Activated T-helper 2 cell treated with anti-CD3 and anti-CD28 coated beads, Interferon-gamma antibody, Interleukin-2, Interleukin-4, amounts not matched to agents 10 μg/mL and 5 μg/mL and 100 μg/mL, durations not matched to agents 14 hours and 24 hours and 36 hours (primary cell): ENCODE measurements around the gene GFY. TPM values are rescaled to one million over a fixed set of nuclear protein-coding genes. Genes with fewer than 3 reads are reported as not detected.
"Not testable (repeated sequence)": the region's sequence is repeated elsewhere in the genome, so short reads cannot be mapped to it uniquely, and the experiment has no call there.

Source experiments
- DNase-seq: peaks from one replicate; pipeline ENCODE4 v3.0.0; 2021; ENCODE audit warnings: low spot score
- H3K27ac Mint-ChIP-seq: one replicate; pipeline ENCODE4 v1.8.0; 2021; ENCODE audit warnings: mixed read lengths
- H3K27me3 Mint-ChIP-seq: one replicate; pipeline ENCODE4 v1.8.0; 2021; ENCODE audit warnings: low read depth, mixed read lengths
- H3K36me3 Mint-ChIP-seq: one replicate; pipeline ENCODE4 v1.8.0; 2021; ENCODE audit warnings: low read depth, mixed read lengths
- H3K4me1 Mint-ChIP-seq: one replicate; pipeline ENCODE4 v1.8.0; 2021; ENCODE audit warnings: low read depth, mixed read lengths
- H3K4me3 Mint-ChIP-seq: one replicate; pipeline ENCODE4 v1.8.0; 2021; ENCODE audit warnings: low read depth, mild to moderate bottlenecking, moderate library complexity, mixed read lengths
- H3K9me3 Mint-ChIP-seq: one replicate; pipeline ENCODE4 v1.8.0; 2021; ENCODE audit warnings: mixed read lengths
- intact Hi-C: fragments of 100-400 bp; cut with micrococcal nuclease; formaldehyde crosslinking; loops from one replicate; pipeline ENCODE4 v1.15.1; 2023
- total RNA-seq: library from RNA; stranded (reverse); gene quantifications from 2 replicates; pipeline ENCODE4 v1.2.3, GENCODE V29; 2022

Gene GFY
- total RNA-seq, 1 donor from 2014 or later, result not detected

- intact Hi-C loops, result no loop called here
- H3K36me3 Mint-ChIP-seq, result peaks cover 57% of the 10 kb centered on the region
- no peaks in the 10 kb centered on the region for H3K9me3 Mint-ChIP-seq
- H3K4me1 Mint-ChIP-seq, result peaks cover 35% of the 10 kb centered on the region
- DNase-seq, result no peak
- no peak overlapping the region for H3K4me3 Mint-ChIP-seq
- no peak overlapping the region for H3K27ac Mint-ChIP-seq
- peaks cover under 1% of the 10 kb centered on the region for H3K27me3 Mint-ChIP-seq
Measured at GRCh38 chr19:49447485-49448431, 22.6 kb downstream of the GFY start.

GRCh38 chr19:49448432-49448786 lies 23.2 kb downstream of the GFY start:
- H3K27ac Mint-ChIP-seq, result peak overlapping the region; percentile 5
- DNase-seq, result no peak
- no peaks in the 10 kb centered on the region for H3K27me3 Mint-ChIP-seq
- no peaks in the 10 kb centered on the region for H3K9me3 Mint-ChIP-seq
- H3K4me1 Mint-ChIP-seq, result peaks cover 38% of the 10 kb centered on the region
- peaks cover 57% of the 10 kb centered on the region for H3K36me3 Mint-ChIP-seq
- H3K4me3 Mint-ChIP-seq, result peak overlapping the region; percentile 46
- intact Hi-C loops, result no loop called here

GRCh38 chr19:49450405-49450804 lies 25.2 kb downstream of the GFY start:
- Mint-ChIP-seq H3K27ac (peak overlapping the region; percentile 100), H3K36me3 (peaks cover 52% of the 10 kb centered on the region), H3K27me3 (no peaks in the 10 kb centered on the region), H3K4me3 (peak overlapping the region; percentile 96), H3K4me1 (peaks cover 29% of the 10 kb centered on the region), H3K9me3 (no peaks in the 10 kb centered on the region)
- no peak for DNase-seq
- intact Hi-C loops, result loop anchor here (5.0 kb wide), 1 partner anchor 47 kb away; the partner anchor contains the start of gene RPS11

GRCh38 chr19:49451430-49452181 lies 26.4 kb downstream of the GFY start, which contains the start of gene PIH1D1:
TSS of gene PIH1D1 (minus strand) at chr19:49451814. CDS start at chr19:49451574, 240 bp downstream.
- H3K9me3 Mint-ChIP-seq, result no peaks in the 10 kb centered on the region
- H3K4me1 Mint-ChIP-seq, result peaks cover 30% of the 10 kb centered on the region
- H3K27me3 Mint-ChIP-seq, result no peaks in the 10 kb centered on the region
- intact Hi-C loops, result loop anchor here (1.0 to 5.0 kb wide), 2 partner anchors 8 to 46 kb away; partner anchors contain the start of gene RPS11
- peak within 1 kb of the TSS; percentile 100 for H3K27ac Mint-ChIP-seq
- peak; percentile 95 for DNase-seq
- H3K36me3 Mint-ChIP-seq, result peaks cover 48% of the 10 kb centered on the region
- peak within 1 kb of the TSS; percentile 99 for H3K4me3 Mint-ChIP-seq

GRCh38 chr19:49453013-49453756 lies 28.0 kb downstream of the GFY start, which contains the start of gene ALDH16A1:
TSS of gene ALDH16A1 (plus strand) at chr19:49453225. CDS start at chr19:49453332, 107 bp downstream.
- DNase-seq, result peak; percentile 98
- Mint-ChIP-seq H3K4me3 (peak within 1 kb of the TSS; percentile 99), H3K27ac (peak within 1 kb of the TSS; percentile 100), H3K27me3 (no peaks in the 10 kb centered on the region), H3K9me3 (no peaks in the 10 kb centered on the region), H3K36me3 (peaks cover 44% of the 10 kb centered on the region), H3K4me1 (peaks cover 29% of the 10 kb centered on the region)
- intact Hi-C loops, result loop anchor here (1.0 to 5.0 kb wide), 2 partner anchors 16 to 44 kb away; partner anchors contain the start of gene RPS11

- H3K27me3 Mint-ChIP-seq, result no peaks in the 10 kb centered on the region
- peaks cover 38% of the 10 kb centered on the region for H3K36me3 Mint-ChIP-seq
- H3K9me3 Mint-ChIP-seq, result no peaks in the 10 kb centered on the region
- DNase-seq, result no peak
- H3K4me1 Mint-ChIP-seq, result peaks cover 24% of the 10 kb centered on the region
- H3K27ac Mint-ChIP-seq, result peak overlapping the region; percentile 100
- intact Hi-C loops, result loop anchor here (1.0 to 5.0 kb wide), 2 partner anchors 16 to 44 kb away; partner anchors contain the start of gene RPS11
- peak overlapping the region; percentile 99 for H3K4me3 Mint-ChIP-seq
Measured at GRCh38 chr19:49453757-49454240, 28.6 kb downstream of the GFY start.

- Mint-ChIP-seq H3K27ac (peak overlapping the region; percentile 38), H3K4me3 (no peak overlapping the region), H3K4me1 (peaks cover 18% of the 10 kb centered on the region), H3K27me3 (no peaks in the 10 kb centered on the region), H3K36me3 (peaks cover 23% of the 10 kb centered on the region), H3K9me3 (no peaks in the 10 kb centered on the region)
- no peak for DNase-seq
- intact Hi-C loops, result no loop called here
Measured at GRCh38 chr19:49455773-49456172, 30.6 kb downstream of the GFY start.

- H3K4me1 Mint-ChIP-seq, result peaks cover 18% of the 10 kb centered on the region
- peak overlapping the region; percentile 38 for H3K27ac Mint-ChIP-seq
Measured at GRCh38 chr19:49456326-49456725, 31.1 kb downstream of the GFY start.

GRCh38 chr19:49458567-49458903 lies 33.3 kb downstream of the GFY start:
- peaks cover 6% of the 10 kb centered on the region for H3K4me1 Mint-ChIP-seq
- peaks cover 16% of the 10 kb centered on the region for H3K36me3 Mint-ChIP-seq
- H3K27me3 Mint-ChIP-seq, result no peaks in the 10 kb centered on the region
- DNase-seq, result no peak
- H3K9me3 Mint-ChIP-seq, result no peaks in the 10 kb centered on the region
- no peak overlapping the region for H3K4me3 Mint-ChIP-seq
- intact Hi-C loops, result no loop called here
- H3K27ac Mint-ChIP-seq, result no peak overlapping the region

More at GRCh38 chr19:49456326-49456725, 31.1 kb downstream of the GFY start:
- H3K27me3 Mint-ChIP-seq, result no peaks in the 10 kb centered on the region
- peaks cover 21% of the 10 kb centered on the region for H3K36me3 Mint-ChIP-seq
- DNase-seq, result no peak
- H3K9me3 Mint-ChIP-seq, result no peaks in the 10 kb centered on the region
- intact Hi-C loops, result no loop called here
- H3K4me3 Mint-ChIP-seq, result peak overlapping the region; percentile 17

GRCh38 chr19:49459388-49459787 lies 34.2 kb downstream of the GFY start:
- intact Hi-C loops, result no loop called here
- no peaks in the 10 kb centered on the region for H3K9me3 Mint-ChIP-seq
- no peaks in the 10 kb centered on the region for H3K27me3 Mint-ChIP-seq
- no peak overlapping the region for H3K4me3 Mint-ChIP-seq
- H3K36me3 Mint-ChIP-seq, result peaks cover 16% of the 10 kb centered on the region
- no peak overlapping the region for H3K27ac Mint-ChIP-seq
- DNase-seq, result no peak
- peaks cover 6% of the 10 kb centered on the region for H3K4me1 Mint-ChIP-seq

- intact Hi-C loops, H3K9me3 Mint-ChIP-seq, H3K4me3 Mint-ChIP-seq, DNase-seq, H3K4me1 Mint-ChIP-seq, H3K27me3 Mint-ChIP-seq, H3K27ac Mint-ChIP-seq: not testable (repeated sequence)
- peaks cover 15% of the 10 kb centered on the region for H3K36me3 Mint-ChIP-seq
Measured at GRCh38 chr19:49461130-49461529, 35.9 kb downstream of the GFY start.

GRCh38 chr19:49461656-49462055 lies 36.5 kb downstream of the GFY start:
- Mint-ChIP-seq H3K9me3 (no peaks in the 10 kb centered on the region), H3K36me3 (peaks cover 13% of the 10 kb centered on the region), H3K4me3 (no peak overlapping the region), H3K27ac (no peak overlapping the region), H3K27me3 (no peaks in the 10 kb centered on the region), H3K4me1 (no peaks in the 10 kb centered on the region)
- intact Hi-C loops, result no loop called here
- DNase-seq, result no peak
